H1 (cell line): ENCODE data around the gene WASL. TPM values are rescaled to one million over a fixed set of nuclear protein-coding genes. Genes with fewer than 3 reads are reported as not detected.

Source experiments
- CTCF ChIA-PET: fragments of 300-600 bp; sonication (Branson Sonifier 250); formaldehyde crosslinking; loops from one replicate; lab custom pipeline; 2021; ENCODE audit not compliant: partially characterized antibody; lab: Charles Lee
- POLR2A ChIA-PET: fragments of 300-600 bp; sonication (Branson Sonifier 250); formaldehyde crosslinking; loops from one replicate; lab custom pipeline; 2021; ENCODE audit warnings: inconsistent platforms; ENCODE audit not compliant: partially characterized antibody; lab: Charles Lee
- DNase-seq, 2 experiments: peaks; one replicate each; pipeline versions ENCODE4 v3.0.0 to v3.0.0-alpha.2; 2010 to 2022; ENCODE audit warnings: low spot score in 2 of 2, low read depth in 1 of 2, mixed read lengths in 1 of 2
- FAIRE-seq: peaks from 2 replicates; lab custom pipeline; 2011; peaks lifted over from hg19 to GRCh38; lab: Jason Lieb, UNC
- H2AFZ ChIP-seq: 2 replicates; pipeline ENCODE4 v1.8.1; 2012; ENCODE audit warnings: low read length, inconsistent platforms
- H2AK5ac ChIP-seq: 2 replicates; pipeline ENCODE4 v1.6.1; 2013; ENCODE audit warnings: low read depth, low read length
- H2BK120ac ChIP-seq: replicated peaks from 2 replicates; pipeline ENCODE3; 2013; ENCODE audit warnings: low read depth, low read length, inconsistent platforms
- H2BK12ac ChIP-seq: 2 replicates; pipeline ENCODE4 v1.6.1; 2013; ENCODE audit warnings: low read depth, low read length
- H2BK15ac ChIP-seq: 2 replicates; pipeline ENCODE4 v1.6.1; 2013; ENCODE audit warnings: low read length
- H2BK20ac ChIP-seq: 2 replicates; pipeline ENCODE4 v1.6.1; 2013; ENCODE audit warnings: low read length
- H2BK5ac ChIP-seq: 2 replicates; pipeline ENCODE4 v1.6.1; 2013; ENCODE audit warnings: low read depth, low read length
- H3K14ac ChIP-seq: 2 replicates; pipeline ENCODE4 v1.6.1; 2013; ENCODE audit warnings: inconsistent platforms; ENCODE audit not compliant: insufficient read length
- H3K18ac ChIP-seq: 2 replicates; pipeline ENCODE4 v1.6.1; 2013; ENCODE audit warnings: low read length; ENCODE audit errors: extremely low read depth
- H3K23ac ChIP-seq: 2 replicates; pipeline ENCODE4 v1.6.1; 2013; ENCODE audit warnings: inconsistent platforms; ENCODE audit not compliant: insufficient read length
- H3K23me2 ChIP-seq: 2 replicates; pipeline ENCODE4 v1.6.1; 2013; ENCODE audit warnings: low read depth, low read length
- H3K27ac ChIP-seq: 2 replicates; pipeline ENCODE4 v1.6.1; 2011; ENCODE audit warnings: low read depth, low read length, inconsistent platforms
- H3K27me3 ChIP-seq, 4 experiments: replicated peaks in 1 of 4; 1 replicate in 1 of 4; 2 replicates in 3 of 4; pipeline versions ENCODE4 v1.6.1 to v1.8.1; 2011 to 2013; ENCODE audit warnings: low read length in 3 of 4, mild to moderate bottlenecking in 3 of 4, inconsistent platforms in 2 of 4, mixed read lengths in 2 of 4, moderate library complexity in 1 of 4; ENCODE audit not compliant: control insufficient read depth in 3 of 4, insufficient read depth in 3 of 4; ENCODE audit errors: extremely low read depth in 1 of 4
- H3K36me3 ChIP-seq, 4 experiments: 2 replicates each; pipeline versions ENCODE4 v1.6.1 to v1.8.1; 2011 to 2013; ENCODE audit warnings: mild to moderate bottlenecking in 4 of 4, low read length in 3 of 4, moderate library complexity in 2 of 4, control low read depth in 1 of 4, inconsistent platforms in 1 of 4; ENCODE audit not compliant: insufficient read depth in 4 of 4, control insufficient read depth in 2 of 4
- H3K4ac ChIP-seq: replicated peaks from 2 replicates; pipeline ENCODE3; 2013; ENCODE audit warnings: low read length, low read depth, mixed read lengths, inconsistent platforms; ENCODE audit not compliant: insufficient read length
- H3K4me1 ChIP-seq, 4 experiments: replicated peaks in 1 of 4; 1 replicate in 1 of 4; 2 replicates in 3 of 4; pipeline versions ENCODE4 v1.6.1 to v1.8.1; 2011 to 2013; ENCODE audit warnings: low read length in 3 of 4, inconsistent platforms in 2 of 4, mixed read lengths in 1 of 4; ENCODE audit not compliant: insufficient read depth in 4 of 4, control insufficient read depth in 3 of 4
- H3K4me2 ChIP-seq, 2 experiments: 2 replicates each; pipeline versions ENCODE4 v1.6.1 to v1.8.1; 2011 to 2013; ENCODE audit warnings: low read depth in 2 of 2, low read length in 2 of 2, control low read depth in 1 of 2, inconsistent platforms in 1 of 2, mild to moderate bottlenecking in 1 of 2; ENCODE audit not compliant: insufficient read depth in 1 of 2
- H3K4me3 ChIP-seq, 4 experiments: fragments of 200-600, 300-600 bp in 1 of 4; sonication (generic), shearing (Covaris generic), sonication (Bioruptor Twin) in 1 of 4; 2 replicates each; pipeline versions ENCODE4 v1.5.1 to v1.8.1; 2011 to 2016; ENCODE audit warnings: low read length in 4 of 4, low read depth in 3 of 4, control low read depth in 2 of 4, inconsistent platforms in 2 of 4, mild to moderate bottlenecking in 2 of 4, mixed read lengths in 1 of 4, moderate library complexity in 1 of 4; ENCODE audit not compliant: insufficient read depth in 2 of 4; ENCODE audit errors: extremely low read depth in 1 of 4
- H3K56ac ChIP-seq: replicated peaks from 2 replicates; pipeline ENCODE3; 2013; ENCODE audit warnings: low read depth, mild to moderate bottlenecking, mixed read lengths, low read length, inconsistent platforms; ENCODE audit not compliant: insufficient read length
- H3K79me1 ChIP-seq: 2 replicates; pipeline ENCODE4 v1.6.1; 2013; ENCODE audit warnings: low read depth, low read length, control low read depth
- H3K79me2 ChIP-seq, 2 experiments: 2 replicates each; pipeline versions ENCODE4 v1.6.1 to v1.8.1; 2012 to 2013; ENCODE audit warnings: low read length in 2 of 2, mild to moderate bottlenecking in 2 of 2, inconsistent platforms in 1 of 2; ENCODE audit not compliant: insufficient read depth in 2 of 2, control insufficient read depth in 1 of 2
- H3K9ac ChIP-seq, 4 experiments: replicated peaks in 1 of 4; 1 replicate in 1 of 4; 2 replicates in 3 of 4; pipeline versions ENCODE4 v1.6.1 to v1.8.1; 2011 to 2013; ENCODE audit warnings: low read depth in 3 of 4, low read length in 3 of 4, control low read depth in 2 of 4, mild to moderate bottlenecking in 2 of 4, moderate library complexity in 2 of 4, inconsistent platforms in 1 of 4; ENCODE audit errors: extremely low read depth in 1 of 4
- H3K9me3 ChIP-seq, 2 experiments: 2 replicates each; pipeline versions ENCODE4 v1.6.1 to v1.8.1; 2012 to 2013; ENCODE audit warnings: mild to moderate bottlenecking in 2 of 2, moderate library complexity in 2 of 2, control low read depth in 1 of 2, inconsistent platforms in 1 of 2, low read depth in 1 of 2, low read length in 1 of 2, mixed read lengths in 1 of 2; ENCODE audit not compliant: insufficient read depth in 2 of 2
- H4K20me1 ChIP-seq, 2 experiments: replicated peaks in 1 of 2; 2 replicates each; pipeline versions ENCODE3 to v1.8.1; 2011 to 2013; ENCODE audit warnings: inconsistent platforms in 2 of 2, low read length in 2 of 2, mild to moderate bottlenecking in 1 of 2; ENCODE audit not compliant: insufficient read depth in 2 of 2, control insufficient read depth in 1 of 2
- H4K5ac ChIP-seq: 2 replicates; pipeline ENCODE4 v1.6.1; 2013; ENCODE audit warnings: low read length, low read depth, mixed read lengths, inconsistent platforms; ENCODE audit not compliant: insufficient read length
- H4K8ac ChIP-seq: 2 replicates; pipeline ENCODE4 v1.8.0; 2013; ENCODE audit warnings: mild to moderate bottlenecking, moderate library complexity, low read length, inconsistent platforms; ENCODE audit not compliant: insufficient read depth; ENCODE audit errors: extremely low read depth
- H4K91ac ChIP-seq: replicated peaks from 2 replicates; pipeline ENCODE3; 2013; ENCODE audit warnings: low read length, mixed read lengths, inconsistent platforms; ENCODE audit not compliant: insufficient read length
- ATF2 ChIP-seq: IDR thresholded peaks from 2 replicates; pipeline ENCODE4 v1.6.1; 2012; ENCODE audit warnings: low read length, inconsistent platforms
- CTBP2 ChIP-seq: IDR thresholded peaks from 2 replicates; pipeline ENCODE4 v1.7.0; 2011; ENCODE audit warnings: borderline replicate concordance, mild to moderate bottlenecking, moderate library complexity, mixed read lengths, low read length; ENCODE audit not compliant: insufficient read depth, insufficient read length
- HDAC2 ChIP-seq, 2 experiments: fragments of 300-600 bp in 1 of 2; sonication (generic) in 1 of 2; IDR thresholded peaks; 2 replicates each; pipeline ENCODE4 v1.6.1; 2011 to 2012; ENCODE audit warnings: low read depth in 2 of 2, low read length in 2 of 2, mild to moderate bottlenecking in 2 of 2, moderate library complexity in 2 of 2, borderline replicate concordance in 1 of 2, inconsistent platforms in 1 of 2
- POLR2AphosphoS5 ChIP-seq: IDR thresholded peaks from 2 replicates; pipeline ENCODE4 v1.6.1; 2011; ENCODE audit warnings: low read depth, low read length
- RAD21 ChIP-seq, 2 experiments: IDR thresholded peaks in 1 of 2; conservative IDR thresholded peaks in 1 of 2; 2 replicates each; pipeline ENCODE4 v1.6.1; 2011; ENCODE audit warnings: low read depth in 2 of 2, low read length in 2 of 2, improper control_type of control experiment in 1 of 2, inconsistent platforms in 1 of 2, mild to moderate bottlenecking in 1 of 2, moderate library complexity in 1 of 2
- RFX5 ChIP-seq: IDR thresholded peaks from 2 replicates; pipeline ENCODE4 v1.6.1; 2011; ENCODE audit warnings: low read depth, low read length, improper control_type of control experiment, borderline replicate concordance
- RXRA ChIP-seq: IDR thresholded peaks from 2 replicates; pipeline ENCODE4 v1.6.1; 2011; ENCODE audit warnings: low read depth, mild to moderate bottlenecking, low read length, moderate library complexity; ENCODE audit not compliant: insufficient read depth
- SAP30 ChIP-seq: fragments of 300-600 bp; sonication (generic); IDR thresholded peaks from 2 replicates; pipeline ENCODE4 v1.7.1; 2012; ENCODE audit warnings: low read length, moderate library complexity, mild to moderate bottlenecking, inconsistent platforms; ENCODE audit not compliant: insufficient read depth, insufficient replicate concordance
- SRF ChIP-seq: IDR thresholded peaks from 2 replicates; pipeline ENCODE4 v1.6.1; 2011; ENCODE audit warnings: mild to moderate bottlenecking, low read depth, low read length, moderate library complexity
- TCF12 ChIP-seq: IDR thresholded peaks from 2 replicates; pipeline ENCODE4 v1.6.1; 2011; ENCODE audit warnings: low read depth, mild to moderate bottlenecking, low read length
- TEAD4 ChIP-seq: IDR thresholded peaks from 2 replicates; pipeline ENCODE4 v1.6.1; 2012; ENCODE audit warnings: low read depth, low read length, inconsistent platforms, mixed read lengths
- WGBS, 2 experiments: shearing (Covaris generic) in 1 of 2; methylation state at CpG; one replicate each; pipeline versions ENCODE4 v1.1.6 to v1.1.7; 2013 to 2015; ENCODE audit warnings: low lambda C conversion rate in 2 of 2, mixed read lengths in 2 of 2, inconsistent platforms in 1 of 2, low coverage in 1 of 2, missing lambda C conversion rate in 1 of 2; ENCODE audit not compliant: insufficient replicate concordance in 2 of 2, insufficient coverage in 1 of 2, insufficient read length in 1 of 2; ENCODE audit errors: extremely low coverage in 1 of 2, missing lambda C conversion rate in 1 of 2; 5-methylcytosine and 5-hydroxymethylcytosine counted together
- polyA plus RNA-seq, 7 experiments: library from polyadenylated mRNA; depleted of rRNA in 3 of 7; stranded (reverse) in 5 of 7; unstranded in 2 of 7; fragments of >200 nt in 5 of 7; fragments of 200-250 nt in 2 of 7; gene quantifications; 1 replicate in 5 of 7; 2 replicates in 1 of 7; 4 replicates in 1 of 7; pipeline versions ENCODE4 v1.2.1 to v1.2.3, GENCODE V29; 2011 to 2013; ENCODE audit warnings: missing spikeins in 2 of 7, mixed read lengths in 2 of 7
- total RNA-seq: library from RNA; stranded (reverse); fragmentation: NEBNext Ultra II Directional; extraction: Animal tissue kit (Norgen Biotek cat#: 25700); gene quantifications from 2 replicates; pipeline ENCODE4 v1.2.1, GENCODE V29; 2021

WASL gene
- total and polyA plus RNA-seq, 2 of the 8 experiments (the other 6 are each of a cell fraction or from before 2014, with no cell fraction given), result 7.7 to 38.9 TPM

DNA sequence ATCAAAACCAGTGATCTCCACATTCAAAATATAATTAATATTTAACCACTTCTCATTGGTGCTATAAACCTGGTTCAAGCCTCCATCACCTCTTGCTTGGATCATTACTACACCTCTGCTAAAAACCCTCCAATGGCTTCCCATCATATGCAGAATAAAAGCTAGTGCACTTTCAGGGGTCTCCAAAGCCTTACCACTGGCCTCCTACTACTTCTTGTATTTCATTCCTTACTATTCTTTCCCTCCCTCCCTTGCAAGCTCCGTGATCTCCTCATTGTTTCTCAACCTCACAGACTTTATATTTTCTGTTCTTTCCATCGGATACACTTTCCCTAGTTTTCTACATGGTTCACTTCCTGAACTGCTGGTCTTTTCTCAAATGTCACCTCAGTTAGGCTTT, 61.6 kb downstream of the WASL start:
- FAIRE-seq (no peak), DNase-seq (no peak)
- Histone ChIP-seq H3K79me1 (no peaks in the 10 kb centered on the region), H4K5ac (no peak overlapping the region), H3K9ac (no peak overlapping the region), H3K18ac (no peak overlapping the region), H2AK5ac (no peak overlapping the region), H4K8ac (no peak overlapping the region), H3K9me3 (no peaks in the 10 kb centered on the region), H2BK5ac (no peak overlapping the region), H3K23ac (no peak overlapping the region), H3K4me1 (no peaks in the 10 kb centered on the region), H3K56ac (no peak overlapping the region), H2BK12ac (no peak overlapping the region), H3K23me2 (no peaks in the 10 kb centered on the region), H3K79me2 (no peaks in the 10 kb centered on the region), H3K27ac (no peak overlapping the region), H2AFZ (no peak overlapping the region), H4K91ac (no peak overlapping the region), H3K4ac (no peak overlapping the region), H2BK15ac (no peak overlapping the region), H4K20me1 (no peaks in the 10 kb centered on the region), H3K4me2 (no peak overlapping the region), H3K4me3 (no peak overlapping the region), H2BK20ac (no peak overlapping the region), H3K27me3 (no peaks in the 10 kb centered on the region), H2BK120ac (no peak overlapping the region), H3K14ac (no peak overlapping the region), H3K36me3 (peaks cover 0 to 55% (median 8%) of the 10 kb centered on the region in 4 experiments; a peak in 5 of 8 replicates)
- POLR2A ChIA-PET, result no interaction called here
- CTCF ChIA-PET, result interaction anchor here (2.4 kb wide), 1 partner anchor 50 kb away, joined by 7 read pairs; no protein-coding TSS in a partner anchor
- WGBS, 2 experiments, result 88% methylated on average over 2 of the region's 2 CpGs; no CpG with 5 or more reads in 1 of the 2 experiments
- TF ChIP-seq RAD21 (IDR thresholded peaks at IDR 0.05 in 1 of 2, conservative IDR thresholded peaks at IDR 0.05 in 1 of 2; ENCODE audit: low read depth in 2 of 2, low read length in 2 of 2) (no peak), TCF12 (no peak), HDAC2 (IDR thresholded peaks at IDR 0.05; ENCODE audit: borderline replicate concordance in 1 of 2, low read depth in 2 of 2, low read length in 2 of 2) (no peak), SAP30 (no peak), RXRA (no peak), SRF (no peak), RFX5 (no peak), ATF2 (no peak), POLR2AphosphoS5 (no peak), TEAD4 (no peak), CTBP2 (no peak)
